Lower leg skin (tissue), 4 donors: Measurements from ENCODE around the gene TRIM43. TPM values are rescaled to one million over a fixed set of nuclear protein-coding genes. Genes with fewer than 3 reads are reported as not detected.
"Not testable (repeated sequence)": the region's sequence is repeated elsewhere in the genome, so short reads cannot be mapped to it uniquely, and the experiment has no call there.

Experiments
- DNase-seq, 2 donors: peaks; one replicate each; pipeline ENCODE4 v3.0.0-alpha.2; 2019; ENCODE audit warnings: low spot score in 2 of 2
- H3K4me3 ChIP-seq: fragments of 200-600 bp; sonication (generic); 2 replicates; pipeline ENCODE4 v1.5.1; 2017; ENCODE audit warnings: mild to moderate bottlenecking, low read depth; ENCODE audit not compliant: poor library complexity, severe bottlenecking
- WGBS, 2 donors: methylation state at CpG; one replicate each; pipeline ENCODE4 v1.1.5; 2018; 5-methylcytosine and 5-hydroxymethylcytosine counted together
- intact Hi-C: fragments of 100-400 bp; cut with DNase I; formaldehyde crosslinking; loops from one replicate; pipeline ENCODE4 v1.15.0; 2023; ENCODE audit warnings: low total_unique reads
- total RNA-seq, 4 donors: library from RNA; depleted of rRNA; stranded (reverse); fragments of >200 nt; gene quantifications; one replicate each; pipeline ENCODE4 v1.1.0, GENCODE V29; 2016

Gene TRIM43
- total RNA-seq, 4 donors from 2014 or later = not detected

DNA sequence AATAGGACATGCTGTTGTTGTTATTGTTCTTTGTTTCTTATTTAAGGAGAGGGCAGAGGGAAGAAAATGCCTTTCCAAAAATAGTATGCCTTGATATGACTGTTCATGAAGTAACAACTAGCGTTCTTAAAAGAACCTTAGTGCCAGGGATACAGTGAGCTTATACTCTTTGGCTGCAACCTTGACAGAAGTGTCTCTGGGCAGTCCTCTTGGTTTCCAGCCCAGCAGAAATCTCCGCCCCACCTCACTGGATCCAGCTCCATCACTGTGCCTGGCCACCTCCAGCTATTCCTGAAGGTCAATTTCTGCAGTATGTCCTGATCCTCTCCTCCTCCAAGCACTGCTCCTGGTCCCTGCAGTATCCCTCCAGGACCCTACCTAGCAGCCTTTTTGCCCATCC, 39.2 kb downstream of the TRIM43 start:
- H3K4me3 ChIP-seq, intact Hi-C loops: not testable (repeated sequence)
- no CpG with 5 or more reads among the region's 2 CpGs for WGBS, 2 donors

DNA sequence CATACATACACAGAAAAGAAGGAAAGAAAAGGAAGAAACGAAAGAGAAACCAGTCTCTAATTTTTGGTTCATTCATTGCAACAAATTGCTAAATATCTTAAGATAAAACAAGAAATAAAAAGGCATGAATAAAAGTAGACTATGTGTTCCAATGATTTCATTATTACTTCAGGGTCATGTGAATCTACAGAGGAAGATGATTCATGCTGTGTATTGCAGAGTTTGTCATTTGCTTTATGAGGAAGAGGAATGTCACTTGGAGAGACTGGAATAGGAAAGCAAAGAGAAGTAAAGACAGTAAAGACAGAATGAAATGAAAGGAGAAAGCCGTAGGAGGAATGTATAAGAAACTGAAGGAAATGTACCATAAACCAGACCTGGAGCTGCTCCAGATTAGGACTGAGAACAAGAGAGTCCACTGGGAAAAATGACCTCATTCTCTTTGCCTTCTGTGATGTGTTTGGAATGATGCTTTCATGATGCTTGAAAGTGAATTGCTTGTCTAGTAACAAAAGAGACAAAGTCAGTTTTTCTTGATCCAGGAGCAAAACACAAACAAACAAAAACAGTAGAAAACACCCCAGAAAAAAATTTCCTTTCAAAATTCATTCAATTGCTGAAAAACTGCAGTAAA, 41.9 kb downstream of the TRIM43 start:
- intact Hi-C loops, DNase-seq, H3K4me3 ChIP-seq: not testable (repeated sequence)
- no CpG with 5 or more reads among the region's 2 CpGs for WGBS, 2 donors

More for the DNA sequence above, 39.2 kb downstream of the TRIM43 start:
- DNase-seq = not testable (repeated sequence)

DNA sequence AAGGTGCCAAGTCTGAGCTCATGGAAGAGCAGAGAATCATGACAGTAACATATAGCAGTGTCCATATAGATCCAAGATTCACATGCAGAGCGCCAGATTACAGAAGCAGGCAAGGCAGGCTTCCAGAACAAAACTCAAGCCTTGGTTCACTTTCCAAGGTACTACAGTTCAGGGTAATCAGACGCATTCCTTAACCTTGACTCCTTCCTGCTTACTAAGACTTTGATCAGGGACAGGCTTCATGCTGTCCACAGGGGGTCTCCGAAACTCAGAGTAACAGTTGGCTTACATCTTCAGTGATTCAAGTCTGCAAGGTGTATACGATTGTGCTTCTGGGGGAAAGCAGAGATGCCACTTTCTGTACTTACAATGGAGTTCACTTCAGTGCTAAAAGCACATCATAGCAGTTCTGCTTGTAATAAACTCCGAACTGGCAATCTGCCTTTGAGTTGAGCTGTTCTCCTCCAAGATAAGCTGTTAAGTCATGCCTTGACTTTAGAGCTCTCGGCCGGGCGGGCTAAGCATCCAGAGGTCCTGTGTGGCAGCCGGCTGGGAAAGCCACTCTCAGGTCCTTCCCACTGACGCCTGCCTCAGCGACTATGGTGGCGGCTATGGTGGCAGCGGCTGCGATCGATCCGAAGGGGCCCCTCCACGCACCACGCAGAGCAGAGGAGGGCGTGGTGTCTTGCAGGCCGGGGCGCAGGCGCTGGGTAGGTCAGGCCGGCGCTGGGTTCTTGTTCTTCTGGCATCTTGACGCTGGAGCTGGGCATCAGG, 48.9 kb downstream of the TRIM43 start:
- H3K4me3 ChIP-seq, DNase-seq, intact Hi-C loops: not testable (repeated sequence)
- 27% methylated on average over 2 of the region's 25 CpGs; no CpG with 5 or more reads in 1 of the 2 donors for WGBS, 2 donors

DNA sequence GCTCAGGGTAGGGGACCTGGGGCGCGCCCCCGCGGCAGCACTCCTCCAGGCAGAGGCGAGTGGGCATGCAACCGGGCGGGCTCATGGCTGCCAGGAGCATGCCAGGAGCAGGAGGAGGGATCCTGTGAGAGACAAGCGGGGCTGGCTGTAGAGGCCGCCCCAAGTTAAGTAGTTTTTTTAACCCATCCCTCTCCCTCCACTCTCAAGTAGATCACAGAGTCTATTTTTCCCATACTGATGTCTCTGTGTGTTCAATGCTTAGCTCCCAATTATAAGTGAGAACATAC, 49.4 kb downstream of the TRIM43 start:
- H3K4me3 ChIP-seq, DNase-seq, intact Hi-C loops: not testable (repeated sequence)
- no CpG with 5 or more reads among the region's 9 CpGs for WGBS, 2 donors

DNA sequence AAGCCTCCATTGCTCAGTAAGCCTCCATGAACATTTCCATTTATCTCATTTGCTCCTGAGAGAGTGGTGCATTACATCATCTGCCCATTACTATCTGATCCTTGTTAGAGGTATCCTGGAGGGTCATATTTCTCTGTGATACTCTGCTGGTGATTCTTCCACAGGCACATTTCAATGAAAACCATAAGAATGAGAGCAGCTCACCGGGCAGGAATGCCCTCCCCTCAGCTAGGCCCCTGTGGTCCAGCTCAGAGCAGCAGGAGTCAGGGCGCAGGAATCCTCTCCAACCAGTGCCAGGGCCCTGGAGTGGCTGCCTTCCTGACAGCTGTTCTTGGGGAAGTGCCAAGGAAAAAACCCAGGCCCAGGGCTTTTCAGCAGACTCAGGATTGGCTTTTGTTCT, 50.0 kb downstream of the TRIM43 start:
- intact Hi-C loops, H3K4me3 ChIP-seq, DNase-seq: not testable (repeated sequence)
- WGBS, 2 donors = no CpG with 5 or more reads among the region's 2 CpGs

DNA sequence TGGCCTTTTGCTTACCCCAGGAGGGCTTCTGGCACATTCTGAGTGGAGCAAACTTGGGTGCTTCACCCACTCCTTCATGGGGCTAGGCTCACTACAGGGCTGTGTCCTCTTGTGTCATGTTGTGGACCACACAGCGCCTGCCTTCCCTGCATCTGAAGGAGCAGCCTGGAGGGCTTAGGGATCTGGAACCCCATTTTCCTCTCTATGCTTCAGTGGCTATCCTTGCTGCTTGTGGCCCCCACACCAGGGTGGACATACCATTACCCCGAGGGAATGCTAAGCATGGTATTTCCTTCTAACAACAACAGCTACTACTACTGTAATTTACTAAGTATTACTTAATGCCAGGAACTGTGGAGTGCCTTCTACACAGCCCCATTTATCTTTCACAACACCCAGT, 50.6 kb downstream of the TRIM43 start:
- DNase-seq, intact Hi-C loops: not testable (repeated sequence)
- no CpG with 5 or more reads among the region's 2 CpGs for WGBS, 2 donors

DNA sequence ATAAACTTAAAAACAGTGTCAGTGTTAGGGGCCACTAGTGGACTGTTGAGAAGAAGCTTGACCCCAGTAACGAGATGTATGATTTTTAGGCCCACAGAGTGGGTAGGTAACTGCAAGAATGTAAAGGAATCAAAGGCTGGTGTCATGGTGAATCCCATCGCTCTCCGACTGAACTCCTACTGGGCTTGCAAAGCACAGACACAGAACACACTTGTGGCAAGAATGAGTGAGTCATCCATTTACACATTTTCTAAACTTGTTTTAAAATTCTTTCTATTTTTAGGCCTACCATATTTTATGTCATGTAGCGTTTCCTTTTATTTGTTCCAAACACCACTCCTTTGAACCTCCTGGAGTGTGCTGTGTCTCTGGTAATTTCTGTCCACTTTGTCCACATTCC, 51.1 kb downstream of the TRIM43 start:
- WGBS, 2 donors = 67 to 100% methylated on average over 1 of the region's 4 CpGs
- intact Hi-C loops = not testable (repeated sequence)

More for the DNA sequence above, 50.6 kb downstream of the TRIM43 start:
- not testable (repeated sequence) for H3K4me3 ChIP-seq

DNA sequence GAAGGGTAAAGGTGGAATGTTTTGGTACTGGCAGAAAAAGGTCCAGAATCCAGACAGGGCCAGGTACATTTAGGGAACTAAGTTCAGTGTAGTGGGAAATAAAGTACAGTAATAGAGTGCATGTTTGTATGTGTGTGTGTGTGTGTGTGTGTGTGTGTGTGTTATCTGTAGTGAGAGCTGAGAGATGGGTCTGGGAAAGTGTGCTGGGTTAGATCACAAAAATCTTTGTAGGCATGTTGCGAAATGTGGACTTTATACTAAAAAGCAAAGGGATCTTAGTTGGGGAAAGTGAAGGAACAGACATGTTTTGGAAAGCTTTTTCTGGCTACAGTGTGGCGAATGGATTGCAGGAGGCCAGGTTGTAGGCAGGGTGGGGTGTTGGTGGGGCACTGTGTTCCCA, 53.5 kb downstream of the TRIM43 start:
- no CpG with 5 or more reads among the region's 2 CpGs for WGBS, 2 donors
- H3K4me3 ChIP-seq, DNase-seq, intact Hi-C loops: not testable (repeated sequence)

More for the DNA sequence above, 51.1 kb downstream of the TRIM43 start:
- not testable (repeated sequence) for DNase-seq, H3K4me3 ChIP-seq

DNA sequence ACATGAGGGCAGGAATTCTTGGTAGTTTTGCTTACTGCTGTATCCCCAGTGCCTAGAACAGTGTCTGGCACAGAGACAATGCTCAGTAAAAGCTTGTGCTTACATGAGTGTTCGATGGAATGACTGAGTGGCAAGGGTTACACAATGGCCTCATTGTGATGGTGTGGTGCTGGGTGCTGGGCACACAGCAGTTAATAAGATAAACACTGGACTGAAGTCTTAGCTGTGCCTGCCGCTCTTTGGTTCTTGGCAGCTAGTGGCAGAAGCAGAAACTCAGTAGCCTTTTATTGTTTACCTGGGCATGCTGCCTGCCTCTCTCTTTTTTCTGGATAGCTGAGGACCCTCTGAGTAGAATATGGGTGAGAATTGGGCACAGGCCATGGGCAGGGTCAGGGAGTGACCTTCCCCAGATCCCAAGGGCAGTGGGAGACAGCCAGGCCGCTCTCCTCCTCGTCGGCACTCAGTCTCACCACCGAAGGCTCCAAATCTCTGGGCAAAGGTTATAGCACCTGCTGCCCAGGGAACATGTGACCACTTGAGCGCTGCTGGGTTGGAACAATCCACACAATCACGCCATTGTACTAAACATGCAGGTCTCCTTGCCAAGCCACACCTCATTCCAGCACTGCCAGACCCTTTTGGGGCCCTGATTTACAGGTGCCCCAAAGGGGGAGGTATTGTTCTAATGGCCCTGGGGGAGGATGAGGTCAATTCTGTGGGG, 54.6 kb downstream of the TRIM43 start:
- intact Hi-C loops, H3K4me3 ChIP-seq, DNase-seq: not testable (repeated sequence)
- WGBS, 2 donors = no CpG with 5 or more reads among the region's 8 CpGs

DNA sequence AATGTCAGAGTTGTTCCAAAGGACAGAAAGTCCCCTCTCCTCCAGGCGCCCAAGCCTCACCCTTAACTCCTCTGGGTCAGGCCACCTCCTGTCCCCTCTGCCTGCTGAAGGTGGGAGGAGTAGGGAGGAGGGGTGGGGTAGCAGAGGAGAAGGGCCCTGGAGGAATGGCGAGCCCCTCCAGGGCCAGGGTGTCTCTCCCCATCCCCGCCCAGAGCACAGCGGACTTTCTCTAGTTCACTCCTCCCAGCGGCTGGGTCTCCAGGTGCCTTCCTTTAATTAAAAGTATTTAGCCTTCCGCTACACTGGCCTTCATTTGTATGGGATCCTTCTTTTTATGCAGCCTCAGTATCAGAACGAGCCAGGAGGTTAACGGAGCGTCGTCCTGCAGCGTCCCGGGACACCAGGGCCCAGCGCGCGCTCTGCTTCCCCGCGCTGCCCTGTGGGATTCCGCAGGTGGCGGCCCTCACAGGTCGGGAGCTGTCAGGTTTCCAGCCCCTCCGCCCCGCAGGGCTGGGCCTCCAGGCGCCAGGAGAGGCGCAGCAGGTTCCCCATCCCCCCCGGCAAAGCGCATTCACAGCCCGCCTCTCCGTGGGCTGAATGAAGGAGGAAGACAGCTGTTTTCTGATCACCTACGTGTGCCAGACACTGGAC, 57.2 kb downstream of the TRIM43 start:
- H3K4me3 ChIP-seq, intact Hi-C loops, DNase-seq: not testable (repeated sequence)
- WGBS, 2 donors = 38 to 57% methylated on average over 12 to 16 of the region's 29 CpGs

Other genes with a start within 250 kb of the TRIM43 start
- 10 to 100 TPM; 22.8 to 36.2 (median 23.6) TPM for gene FAHD2A, start 189.3 kb upstream of the TRIM43 start, total RNA-seq
- not detected for gene TRIM43B, start 107.2 kb upstream of the TRIM43 start, total RNA-seq